K562 (cell line): ENCODE data around the gene DEDD. TPM values are rescaled to one million over a fixed set of nuclear protein-coding genes. Genes with fewer than 3 reads are reported as not detected.

ENCODE experiments used
- ARNT ChIP-seq, 2 experiments: fragments of 450-650 bp; IDR thresholded peaks; 2 replicates each; pipeline ENCODE4 v1.6.1; 2016; ENCODE audit warnings: mild to moderate bottlenecking in 1 of 2
- CC2D1A ChIP-seq: fragments of 450-650 bp; IDR thresholded peaks from 2 replicates; pipeline ENCODE4 v1.6.1; 2017; ENCODE audit warnings: mild to moderate bottlenecking
- CREB3L1 ChIP-seq: fragments of 450-650 bp; IDR thresholded peaks from 2 replicates; pipeline ENCODE4 v1.6.1; 2014; ENCODE audit warnings: low read depth, mild to moderate bottlenecking, moderate library complexity, borderline replicate concordance
- E2F1 ChIP-seq: sonication (generic); formaldehyde crosslinking; IDR thresholded peaks from 2 replicates; pipeline ENCODE4 v1.8.1; 2023; ENCODE audit warnings: mild to moderate bottlenecking, missing genetic modification reagents, moderate library complexity
- EP400 ChIP-seq: fragments of 450-650 bp; IDR thresholded peaks from 2 replicates; pipeline ENCODE4 v1.6.1; 2017; ENCODE audit warnings: antibody characterized with exemption, mild to moderate bottlenecking, moderate library complexity
- ETS1 ChIP-seq: conservative IDR thresholded peaks from 2 replicates; pipeline ENCODE4 v1.6.1; 2011; ENCODE audit warnings: low read depth, mild to moderate bottlenecking, low read length; ENCODE audit not compliant: control insufficient read depth
- JUNB ChIP-seq: fragments of 450-650 bp; formaldehyde crosslinking; conservative IDR thresholded peaks from 2 replicates; pipeline ENCODE4 v1.4.0; 2020; ENCODE audit warnings: mild to moderate bottlenecking
- KDM2B ChIP-seq: fragments of 250-450 bp; sonication (Bioruptor Pico); IDR thresholded peaks from 2 replicates; pipeline ENCODE4 v1.8.0; 2021; ENCODE audit warnings: mild to moderate bottlenecking, moderate library complexity
- KDM4B ChIP-seq, 2 experiments: fragments of 450-650 bp in 1 of 2; sonication (generic) in 1 of 2; IDR thresholded peaks; 2 replicates each; pipeline ENCODE4 v1.6.1; 2016 to 2017; ENCODE audit warnings: borderline replicate concordance in 2 of 2, antibody characterized with exemption in 1 of 2, low read depth in 1 of 2, mild to moderate bottlenecking in 1 of 2
- L3MBTL2 ChIP-seq: fragments of 450-650 bp; IDR thresholded peaks from 2 replicates; pipeline ENCODE4 v1.6.1; 2016; ENCODE audit warnings: mild to moderate bottlenecking, moderate library complexity
- NFE2 ChIP-seq: IDR thresholded peaks from 2 replicates; pipeline ENCODE4 v1.6.1; 2014; ENCODE audit warnings: antibody characterized with exemption, low read depth
- PPARD ChIP-seq: fragments of 250-450 bp; sonication (Bioruptor Pico); IDR thresholded peaks from 2 replicates; pipeline ENCODE4 v1.8.0; 2022; ENCODE audit warnings: inconsistent platforms, mild to moderate bottlenecking, moderate library complexity
- SREBF2 ChIP-seq: sonication (generic); formaldehyde crosslinking; IDR thresholded peaks from 2 replicates; pipeline ENCODE4 v1.4.0; 2020; ENCODE audit warnings: mild to moderate bottlenecking, missing genetic modification reagents
- SRF ChIP-seq, 2 experiments: fragments of 250-450, 450-650 bp in 1 of 2; sonication (Bioruptor Pico) in 1 of 2; sonication (generic) in 1 of 2; formaldehyde crosslinking; IDR thresholded peaks; 2 replicates each; pipeline versions ENCODE4 v1.5.0 to v1.5.1; 2020 to 2022; ENCODE audit warnings: mild to moderate bottlenecking in 1 of 2, missing genetic modification reagents in 1 of 2
- SRSF9 ChIP-seq: fragments of 200-400 bp; formaldehyde crosslinking; IDR thresholded peaks from 2 replicates; pipeline ENCODE4 v1.6.1; 2017; ENCODE audit warnings: low read depth, low read length, borderline replicate concordance
- TCF3 ChIP-seq: sonication (generic); formaldehyde crosslinking; IDR thresholded peaks from 2 replicates; pipeline ENCODE4 v1.4.0; 2020; ENCODE audit warnings: mild to moderate bottlenecking, missing genetic modification reagents
- WHSC1 ChIP-seq: IDR thresholded peaks from one replicate; pipeline ENCODE4 v1.6.1; 2012; ENCODE audit warnings: low read length, control low read depth, inconsistent platforms
- ZBTB33 ChIP-seq: sonication (generic); formaldehyde crosslinking; IDR thresholded peaks from 2 replicates; pipeline ENCODE4 v1.8.1; 2023; ENCODE audit warnings: mild to moderate bottlenecking, missing genetic modification reagents
- ZC3H8 ChIP-seq: fragments of 450-650 bp; IDR thresholded peaks from 2 replicates; pipeline ENCODE4 v1.6.1; 2017
- ZNF174 ChIP-seq: fragments of 250-450 bp; sonication (Bioruptor Pico); IDR thresholded peaks from 2 replicates; pipeline ENCODE4 v1.4.0; 2020; ENCODE audit warnings: mild to moderate bottlenecking
- ZNF224 ChIP-seq: sonication (generic); formaldehyde crosslinking; IDR thresholded peaks from 2 replicates; pipeline ENCODE4 v1.8.0; 2022; ENCODE audit warnings: mild to moderate bottlenecking, missing genetic modification reagents
- ZNF445 ChIP-seq: fragments of 250-450 bp; sonication (Bioruptor Pico); IDR thresholded peaks from 2 replicates; pipeline ENCODE4 v1.4.0; 2020; ENCODE audit warnings: low read depth, mild to moderate bottlenecking, moderate library complexity
- ZNF766 ChIP-seq: fragments of 200-800 bp; sonication (Bioruptor generic); conservative IDR thresholded peaks from 2 replicates; pipeline ENCODE4 v1.6.1; 2016; ENCODE audit warnings: missing genetic modification characterization, missing compliant biosample characterization
- ZZZ3 ChIP-seq: fragments of 450-650 bp; IDR thresholded peaks from 2 replicates; pipeline ENCODE4 v1.6.1; 2016; ENCODE audit warnings: antibody characterized with exemption, mild to moderate bottlenecking, moderate library complexity
- polyA plus RNA-seq, 8 experiments: library from polyadenylated mRNA; depleted of rRNA in 4 of 8; stranded (reverse) in 5 of 8; unstranded in 3 of 8; fragments of >200 nt; fragmentation: Nextera tagmentation in 2 of 8; fragmentation: Illumina TruSeq in 1 of 8; extraction: Ambion mirVana in 2 of 8; extraction: Trizol in 1 of 8; gene quantifications; 2 replicates each; pipeline versions ENCODE4 v1.2.1 to v1.2.3, GENCODE V29; 2011 to 2014; ENCODE audit warnings: inconsistent platforms in 1 of 8, missing spikeins in 1 of 8
- total RNA-seq, 7 experiments: library from RNA; depleted of rRNA in 6 of 7; stranded (reverse); fragments of >200 nt in 6 of 7; fragmentation: Illumina TruSeq in 2 of 7; extraction: Trizol in 2 of 7; gene quantifications; 2 replicates each; pipeline versions ENCODE4 v1.2.1 to v1.2.3, GENCODE V29; 2011 to 2021; ENCODE audit warnings: low replicate concordance in 1 of 7

Gene DEDD
- total and polyA plus RNA-seq, 9 of the 15 experiments (the other 6 are each of a cell fraction or from before 2014, with no cell fraction given) = 11.6 to 41.0 (median 16.8) TPM

GRCh38 chr1:161166669-161167548 lies 34.4 kb upstream of the DEDD start (continued):
- no peak for TF ChIP-seq ZNF224 (CRISPR knock-in tag)
- no peak for TF ChIP-seq ARNT (IDR thresholded peaks at IDR 0.05)
- no peak; the same call in 1 of the 2 replicates for TF ChIP-seq L3MBTL2
- no peak for TF ChIP-seq CC2D1A
- TF ChIP-seq ZNF174 (CRISPR knock-in tag) = no peak
- TF ChIP-seq ETS1 = peak; percentile 50; the same call in 1 of the 2 replicates
- 0 out of 2 replicates have a peak, but pooled peaks have one; percentile 43 for TF ChIP-seq ZBTB33 (CRISPR knock-in tag)
- TF ChIP-seq KDM4B (IDR thresholded peaks at IDR 0.05; ENCODE audit: borderline replicate concordance in 2 of 2, low read depth in 1 of 2) = peak in 1 of 2 experiments; percentile 6; a peak in 1 of 4 replicates
- no peak for TF ChIP-seq SRSF9
- no peak for TF ChIP-seq ZZZ3
- TF ChIP-seq TCF3 (CRISPR knock-in tag) = no peak
- no peak for TF ChIP-seq PPARD (CRISPR knock-in tag)
- TF ChIP-seq ZNF766 (CRISPR knock-in tag) = no peak
- no peak for TF ChIP-seq JUNB (CRISPR knock-in tag)
- no peak for TF ChIP-seq ZNF445
- peak; percentile 22; the same call in 1 of the 2 replicates for TF ChIP-seq E2F1 (CRISPR knock-in tag)
- TF ChIP-seq ZC3H8 = no peak
- no peak for TF ChIP-seq SRF (CRISPR knock-in tag; IDR thresholded peaks at IDR 0.05)
- TF ChIP-seq CREB3L1 = no peak
- TF ChIP-seq SREBF2 (CRISPR knock-in tag) = no peak
- TF ChIP-seq WHSC1 = no peak
- TF ChIP-seq KDM2B (CRISPR knock-in tag) = no peak
- no peak for TF ChIP-seq EP400
- TF ChIP-seq NFE2 = no peak
